ENCODE measurements around the gene OCLN.
"Not testable (repeated sequence)": the region's sequence is repeated elsewhere in the genome, so short reads cannot be mapped to it uniquely, and the experiment has no call there.

OCLN gene

DNA sequence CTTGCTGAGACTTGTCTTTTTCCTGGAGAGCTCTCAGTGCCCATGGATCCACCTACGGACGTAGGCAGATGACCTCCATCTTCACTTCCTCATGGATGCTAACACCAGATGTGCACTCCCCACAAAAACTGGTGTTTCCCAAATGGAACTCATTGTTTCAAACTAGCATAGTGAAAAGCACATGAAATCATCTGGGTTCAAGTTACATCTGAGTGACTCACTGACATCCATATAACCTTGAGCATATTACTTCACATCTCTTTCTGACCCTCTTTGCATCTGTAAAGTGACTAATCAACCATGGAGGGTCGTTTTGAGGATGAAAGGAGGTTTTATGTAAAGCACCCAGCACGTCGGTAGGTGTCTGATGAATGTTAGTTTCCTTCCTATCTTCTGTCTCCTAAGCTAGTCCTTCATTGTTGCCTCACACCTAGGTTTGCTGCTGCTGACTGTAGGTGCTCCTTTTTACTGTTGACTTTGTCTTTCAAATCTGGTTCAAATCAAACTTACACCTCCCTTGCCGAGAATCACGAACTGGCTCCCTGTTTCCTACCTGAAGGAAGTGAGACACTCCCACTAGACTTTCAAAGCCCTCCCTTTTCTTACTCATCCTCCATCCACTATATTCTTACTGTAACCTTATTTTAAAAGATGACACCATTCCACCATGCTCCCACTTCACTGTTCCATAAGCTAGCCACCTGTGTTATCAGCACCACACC, 10.3 kb downstream of the OCLN start:
- TF ChIP-seq, protein P1, sequence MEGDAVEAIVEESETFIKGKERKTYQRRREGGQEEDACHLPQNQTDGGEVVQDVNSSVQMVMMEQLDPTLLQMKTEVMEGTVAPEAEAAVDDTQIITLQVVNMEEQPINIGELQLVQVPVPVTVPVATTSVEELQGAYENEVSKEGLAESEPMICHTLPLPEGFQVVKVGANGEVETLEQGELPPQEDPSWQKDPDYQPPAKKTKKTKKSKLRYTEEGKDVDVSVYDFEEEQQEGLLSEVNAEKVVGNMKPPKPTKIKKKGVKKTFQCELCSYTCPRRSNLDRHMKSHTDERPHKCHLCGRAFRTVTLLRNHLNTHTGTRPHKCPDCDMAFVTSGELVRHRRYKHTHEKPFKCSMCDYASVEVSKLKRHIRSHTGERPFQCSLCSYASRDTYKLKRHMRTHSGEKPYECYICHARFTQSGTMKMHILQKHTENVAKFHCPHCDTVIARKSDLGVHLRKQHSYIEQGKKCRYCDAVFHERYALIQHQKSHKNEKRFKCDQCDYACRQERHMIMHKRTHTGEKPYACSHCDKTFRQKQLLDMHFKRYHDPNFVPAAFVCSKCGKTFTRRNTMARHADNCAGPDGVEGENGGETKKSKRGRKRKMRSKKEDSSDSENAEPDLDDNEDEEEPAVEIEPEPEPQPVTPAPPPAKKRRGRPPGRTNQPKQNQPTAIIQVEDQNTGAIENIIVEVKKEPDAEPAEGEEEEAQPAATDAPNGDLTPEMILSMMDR (IDR thresholded peaks at IDR 0.05; ENCODE audit: extremely low read depth, insufficient read depth, missing control alignments): no peak
- DNase-seq (ENCODE audit: low spot score): peak; percentile 40
- in situ Hi-C loops (cut with MboI; ENCODE audit: low pct_unique_long_range_greater_than_20kb, low sequenced_read_pairs, unreplicated experiment): no loop called here

DNA sequence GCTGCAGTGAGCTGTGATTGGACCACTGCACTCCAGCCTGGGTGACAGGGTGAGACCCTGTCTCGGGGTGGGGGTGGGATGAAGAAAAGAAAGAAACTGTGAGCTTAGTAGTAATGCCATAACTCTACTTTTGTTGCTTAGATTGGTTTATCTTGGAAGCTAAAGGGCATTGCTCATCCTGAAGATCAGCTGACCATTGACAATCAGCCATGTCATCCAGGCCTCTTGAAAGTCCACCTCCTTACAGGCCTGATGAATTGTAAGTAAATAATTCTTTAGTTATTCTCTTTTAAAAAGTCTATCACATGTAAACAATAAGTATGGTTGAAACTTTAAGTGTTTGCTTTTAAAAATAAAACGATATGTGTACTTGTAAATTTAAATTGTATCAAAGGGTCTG, 11.4 kb downstream of the OCLN start:
- TF ChIP-seq, protein P1 (IDR thresholded peaks at IDR 0.05; ENCODE audit: extremely low read depth, insufficient read depth, missing control alignments): no peak
- no peak for DNase-seq (ENCODE audit: low spot score)
- in situ Hi-C loops (cut with MboI; ENCODE audit: low pct_unique_long_range_greater_than_20kb, low sequenced_read_pairs, unreplicated experiment): no loop called here

DNA sequence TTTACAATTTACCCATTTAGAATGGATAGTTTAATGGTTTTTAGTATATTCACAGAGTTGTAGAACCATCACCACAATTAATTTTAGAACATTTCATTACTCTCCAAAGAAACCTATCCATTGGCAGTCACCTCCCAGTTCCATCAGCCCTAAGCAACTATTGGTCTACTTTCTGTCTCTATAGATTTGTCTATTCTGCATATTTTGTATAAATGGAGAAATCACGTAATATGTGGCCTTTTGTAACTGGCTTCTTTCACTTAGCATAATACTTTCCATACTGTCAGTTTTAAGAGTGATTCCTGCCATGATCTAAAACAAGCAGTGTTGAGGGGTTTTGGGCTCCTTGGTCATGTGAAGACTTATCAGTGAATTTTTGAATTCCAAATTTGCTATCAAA, 12.7 kb downstream of the OCLN start:
- in situ Hi-C loops (cut with MboI; ENCODE audit: low pct_unique_long_range_greater_than_20kb, low sequenced_read_pairs, unreplicated experiment): no loop called here
- DNase-seq (ENCODE audit: low spot score): no peak
- TF ChIP-seq, protein P1 (IDR thresholded peaks at IDR 0.05; ENCODE audit: extremely low read depth, insufficient read depth, missing control alignments): no peak

DNA sequence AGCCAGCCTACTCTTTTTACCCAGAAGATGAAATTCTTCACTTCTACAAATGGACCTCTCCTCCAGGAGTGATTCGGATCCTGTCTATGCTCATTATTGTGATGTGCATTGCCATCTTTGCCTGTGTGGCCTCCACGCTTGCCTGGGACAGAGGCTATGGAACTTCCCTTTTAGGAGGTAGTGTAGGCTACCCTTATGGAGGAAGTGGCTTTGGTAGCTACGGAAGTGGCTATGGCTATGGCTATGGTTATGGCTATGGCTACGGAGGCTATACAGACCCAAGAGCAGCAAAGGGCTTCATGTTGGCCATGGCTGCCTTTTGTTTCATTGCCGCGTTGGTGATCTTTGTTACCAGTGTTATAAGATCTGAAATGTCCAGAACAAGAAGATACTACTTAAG, 16.6 kb downstream of the OCLN start:
- TF ChIP-seq, protein P1 (IDR thresholded peaks at IDR 0.05; ENCODE audit: extremely low read depth, insufficient read depth, missing control alignments): no peak
- in situ Hi-C loops (cut with MboI; ENCODE audit: low pct_unique_long_range_greater_than_20kb, low sequenced_read_pairs, unreplicated experiment): no loop called here
- no peak for DNase-seq (ENCODE audit: low spot score)

DNA sequence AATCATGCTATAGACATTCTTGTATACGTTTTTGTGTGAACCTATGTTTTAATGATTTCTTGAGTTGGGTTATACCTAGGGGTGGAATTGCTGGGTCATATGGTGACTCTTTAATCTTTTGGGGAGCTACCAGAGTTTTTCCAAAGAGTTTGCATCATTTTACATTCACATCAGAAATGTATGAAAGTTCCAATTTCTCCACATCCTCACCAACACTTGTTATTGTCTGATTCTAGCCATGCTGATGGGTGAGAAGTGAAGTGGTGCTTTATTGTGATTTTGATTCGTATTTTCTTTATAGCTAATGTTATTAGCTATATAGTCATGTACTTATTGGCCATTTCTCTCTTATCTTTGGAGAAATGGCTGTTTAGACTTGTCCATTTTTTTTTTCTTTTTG, 18.1 kb downstream of the OCLN start:
- TF ChIP-seq, protein P1 (IDR thresholded peaks at IDR 0.05; ENCODE audit: extremely low read depth, insufficient read depth, missing control alignments): no peak
- DNase-seq (ENCODE audit: low spot score): no peak
- in situ Hi-C loops (cut with MboI; ENCODE audit: low pct_unique_long_range_greater_than_20kb, low sequenced_read_pairs, unreplicated experiment): no loop called here

DNA sequence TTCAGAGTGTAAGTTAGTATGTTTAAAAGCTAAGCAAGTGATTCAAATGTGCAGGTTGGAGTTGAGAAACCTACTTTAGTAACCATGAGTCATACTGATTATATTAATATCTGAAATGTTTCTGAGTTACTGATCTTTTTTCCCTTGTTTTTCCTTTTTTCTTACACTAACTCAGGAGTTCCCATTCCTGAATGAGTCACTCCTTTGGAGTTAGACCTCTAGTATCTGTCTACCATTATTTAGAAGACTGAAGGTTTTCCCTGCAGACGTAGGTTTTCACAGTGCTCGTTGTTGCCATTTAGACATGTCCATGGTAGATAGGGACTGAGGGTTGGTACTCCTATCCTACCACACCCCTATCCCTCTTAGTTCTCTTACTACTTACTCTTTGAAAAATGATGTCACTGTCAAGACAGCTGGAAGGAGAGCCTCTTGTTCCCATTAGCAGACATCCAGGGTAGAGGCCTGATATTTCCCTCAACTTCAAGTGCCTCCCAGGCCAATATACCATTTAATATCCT, 20.2 kb downstream of the OCLN start:
- in situ Hi-C loops (cut with MboI; ENCODE audit: low pct_unique_long_range_greater_than_20kb, low sequenced_read_pairs, unreplicated experiment): no loop called here
- TF ChIP-seq, protein P1 (IDR thresholded peaks at IDR 0.05; ENCODE audit: extremely low read depth, insufficient read depth, missing control alignments): no peak
- no peak for DNase-seq (ENCODE audit: low spot score)

DNA sequence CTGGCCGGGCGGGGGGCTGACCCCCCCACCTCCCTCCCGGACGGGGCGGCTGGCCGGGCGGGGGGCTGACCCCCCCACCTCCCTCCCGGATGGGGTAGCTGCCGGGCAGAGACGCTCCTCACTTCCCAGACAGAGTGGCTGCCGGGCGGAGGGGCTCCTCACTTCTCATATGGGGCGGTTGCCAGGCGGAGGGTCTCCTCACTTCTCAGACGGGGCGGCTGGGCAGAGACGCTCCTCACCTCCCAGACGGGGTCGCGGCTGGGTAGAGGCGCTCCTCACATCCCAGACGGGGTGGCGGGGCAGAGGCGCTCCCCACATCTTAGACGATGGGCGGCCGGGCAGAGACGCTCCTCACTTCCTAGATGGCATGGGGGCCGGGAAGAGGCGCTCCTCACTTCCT, 23.0 kb downstream of the OCLN start:
- in situ Hi-C loops (cut with MboI; ENCODE audit: low pct_unique_long_range_greater_than_20kb, low sequenced_read_pairs, unreplicated experiment); DNase-seq (ENCODE audit: low spot score): not testable (repeated sequence)

Data from GM13977 (cell line).